GM12878 (cell line): ENCODE data around the gene RBM7. TPM values are rescaled to one million over a fixed set of nuclear protein-coding genes. Genes with fewer than 3 reads are reported as not detected.

Source experiments
- ATAC-seq: fragments of 200-7000 bp; cut with Tn5 transposase; 3 replicates; pipeline ENCODE4 v1.9.1; 2020; ENCODE audit warnings: mild to moderate bottlenecking, moderate library complexity
- BruUV-seq: library from RNA; stranded (reverse); fragments of 400-500 nt; replicated peaks from 2 replicates; lab custom pipeline; 2021; lab: Mats Ljungman, UMichigan
- CTCF ChIA-PET: fragments of 300-600 bp; sonication (Branson Sonifier 250); formaldehyde crosslinking; extraction: SDS; loops from one replicate; lab custom pipeline; 2021; ENCODE audit warnings: inconsistent platforms; lab: Yijun Ruan, JAX
- POLR2A ChIA-PET: fragments of 350-600 bp; formaldehyde crosslinking; extraction: SDS; loops from one replicate; lab custom pipeline; 2021; ENCODE audit warnings: inconsistent platforms; lab: Charles Lee
- RAD21 ChIA-PET: fragments of 300-600 bp; sonication (Branson Sonifier 250); formaldehyde crosslinking; loops from one replicate; lab custom pipeline; 2023; ENCODE audit warnings: antibody characterized with exemption; ENCODE audit not compliant: unreplicated experiment; lab: Charles Lee
- SMC1A ChIA-PET: fragments of 300-600 bp; sonication (Branson Sonifier 250); formaldehyde crosslinking; loops from one replicate; lab custom pipeline; 2023; ENCODE audit not compliant: unreplicated experiment, uncharacterized antibody; lab: Charles Lee
- DNase-seq: peaks from one replicate; pipeline ENCODE4 v3.0.0-alpha.2; 2011; ENCODE audit warnings: low read depth, low spot score
- FAIRE-seq: peaks from 3 replicates; lab custom pipeline; 2011; peaks lifted over from hg19 to GRCh38; lab: Jason Lieb, UNC
- H2AFZ ChIP-seq: 2 replicates; pipeline ENCODE4 v1.6.0; 2011; ENCODE audit warnings: low read depth, low read length, control low read depth; ENCODE audit not compliant: control insufficient read depth
- H3K27ac ChIP-seq: 2 replicates; pipeline ENCODE4 v1.5.1; 2011; ENCODE audit warnings: control low read depth; ENCODE audit not compliant: control insufficient read depth, insufficient read depth
- H3K27me3 ChIP-seq, 2 experiments: replicated peaks in 1 of 2; 2 replicates each; pipeline versions ENCODE4 v1.6.0 to v1.6.1; 2011; ENCODE audit warnings: low read length in 1 of 2; ENCODE audit not compliant: control insufficient read depth in 2 of 2, insufficient read depth in 2 of 2
- H3K36me3 ChIP-seq, 2 experiments: 2 replicates each; pipeline ENCODE4 v1.5.1; 2011; ENCODE audit warnings: low read length in 1 of 2; ENCODE audit not compliant: control insufficient read depth in 2 of 2, insufficient read depth in 2 of 2
- H3K4me1 ChIP-seq: 2 replicates; pipeline ENCODE4 v1.6.1; 2011; ENCODE audit warnings: mild to moderate bottlenecking, low read length, moderate library complexity, mixed read lengths; ENCODE audit not compliant: control insufficient read depth, insufficient read depth
- H3K4me2 ChIP-seq: 2 replicates; pipeline ENCODE4 v1.6.0; 2011; ENCODE audit warnings: control low read depth; ENCODE audit not compliant: control insufficient read depth, insufficient read depth
- H3K4me3 ChIP-seq: fragments of 200-600 bp; sonication (generic); 2 replicates; pipeline ENCODE4 v1.5.1; 2016
- H3K79me2 ChIP-seq: 2 replicates; pipeline ENCODE4 v1.6.0; 2011; ENCODE audit warnings: low read length; ENCODE audit not compliant: control insufficient read depth, insufficient read depth
- H3K9ac ChIP-seq: 2 replicates; pipeline ENCODE4 v1.8.0; 2011; ENCODE audit warnings: low read length, control low read depth, mixed read lengths; ENCODE audit not compliant: control insufficient read depth, insufficient read depth
- H3K9me3 ChIP-seq: replicated peaks from 3 replicates; pipeline ENCODE4 v1.5.1; 2011; ENCODE audit warnings: mild to moderate bottlenecking, low read length; ENCODE audit not compliant: control insufficient read depth, insufficient read depth
- H4K20me1 ChIP-seq: 2 replicates; pipeline ENCODE4 v1.6.0; 2011; ENCODE audit not compliant: control insufficient read depth, insufficient read depth
- BCL3 ChIP-seq: IDR thresholded peaks from 2 replicates; pipeline ENCODE4 v1.6.1; 2011; ENCODE audit warnings: borderline replicate concordance, low read depth, mild to moderate bottlenecking, moderate library complexity, low read length; ENCODE audit not compliant: insufficient read depth, poor library complexity, severe bottlenecking
- CBX3 ChIP-seq: fragments of 200-600 bp; sonication (generic); IDR thresholded peaks from 2 replicates; pipeline ENCODE4 v1.6.1; 2016; ENCODE audit warnings: low read depth, borderline replicate concordance
- EP300 ChIP-seq, 2 experiments: fragments of 150-350 bp in 1 of 2; IDR thresholded peaks; 2 replicates each; pipeline ENCODE4 v1.6.1; 2011 to 2012; ENCODE audit warnings: low read depth in 2 of 2, low read length in 2 of 2, borderline replicate concordance in 1 of 2, improper control_type of control experiment in 1 of 2, inconsistent platforms in 1 of 2; ENCODE audit not compliant: control insufficient read depth in 1 of 2
- FOS ChIP-seq: IDR thresholded peaks from 3 replicates; pipeline ENCODE4 v1.6.1; 2011; ENCODE audit warnings: borderline replicate concordance; ENCODE audit not compliant: insufficient read length; ENCODE audit errors: extremely low read depth
- GABPA ChIP-seq: IDR thresholded peaks from 2 replicates; pipeline ENCODE4 v1.6.1; 2014; ENCODE audit warnings: antibody characterized with exemption, low read depth, mild to moderate bottlenecking, inconsistent platforms
- JUNB ChIP-seq: IDR thresholded peaks from 2 replicates; pipeline ENCODE4 v1.6.1; 2016; ENCODE audit warnings: antibody characterized with exemption, mild to moderate bottlenecking
- LARP7 ChIP-seq: fragments of 450-650 bp; IDR thresholded peaks from 2 replicates; pipeline ENCODE4 v1.6.1; 2017; ENCODE audit warnings: mild to moderate bottlenecking
- POLR2AphosphoS5 ChIP-seq: IDR thresholded peaks from 2 replicates; pipeline ENCODE4 v1.6.1; 2011; ENCODE audit warnings: mild to moderate bottlenecking, low read length, inconsistent platforms
- SMARCA5 ChIP-seq: fragments of 450-650 bp; IDR thresholded peaks from 2 replicates; pipeline ENCODE4 v1.6.1; 2017; ENCODE audit warnings: mild to moderate bottlenecking
- STAT3 ChIP-seq: IDR thresholded peaks from 2 replicates; pipeline ENCODE4 v1.6.1; 2011; ENCODE audit warnings: low read depth, low read length, improper control_type of control experiment
- SUPT20H ChIP-seq: IDR thresholded peaks from 2 replicates; pipeline ENCODE4 v1.6.1; 2011; ENCODE audit warnings: low read depth, mild to moderate bottlenecking, low read length, moderate library complexity, borderline replicate concordance; ENCODE audit not compliant: control insufficient read depth
- SUZ12 ChIP-seq: fragments of 200-600 bp; sonication (generic); IDR thresholded peaks from one replicate; pipeline ENCODE4 v1.6.1; 2018; ENCODE audit warnings: antibody characterized with exemption, mild to moderate bottlenecking; ENCODE audit not compliant: unreplicated experiment
- USF2 ChIP-seq: IDR thresholded peaks from 2 replicates; pipeline ENCODE4 v1.6.1; 2011; ENCODE audit warnings: low read depth, low read length, improper control_type of control experiment, borderline replicate concordance
- ZNF592 ChIP-seq: fragments of 450-650 bp; IDR thresholded peaks from 2 replicates; pipeline ENCODE4 v1.6.1; 2017; ENCODE audit warnings: mild to moderate bottlenecking, moderate library complexity
- WGBS: methylation state at CpG from one replicate; pipeline ENCODE4 v1.1.6; 2016; ENCODE audit warnings: low lambda C conversion rate; ENCODE audit not compliant: insufficient replicate concordance, insufficient coverage; ENCODE audit errors: missing lambda C conversion rate; 5-methylcytosine and 5-hydroxymethylcytosine counted together
- in situ Hi-C: fragments of 300-500 bp; cut with MboI; formaldehyde crosslinking; loops from 9 replicates; pipeline ENCODE4 v1.14.3; 2018; ENCODE audit warnings: mixed read lengths
- intact Hi-C: fragments of 100-400 bp; cut with micrococcal nuclease; formaldehyde crosslinking; loops from one replicate; pipeline ENCODE4 v1.14.2; 2022; ENCODE audit not compliant: unreplicated experiment
- polyA plus RNA-seq, 11 experiments: library from polyadenylated mRNA; depleted of rRNA in 4 of 11; unstranded in 6 of 11; stranded (reverse) in 5 of 11; fragments of >200 nt; fragmentation: Nextera tagmentation in 4 of 11; fragmentation: Illumina TruSeq in 1 of 11; extraction: Ambion mirVana in 4 of 11; extraction: Trizol in 1 of 11; gene quantifications; 1 replicate in 1 of 11; 2 replicates in 10 of 11; pipeline versions ENCODE4 v1.2.1 to v1.2.3, GENCODE V29; 2011 to 2016; ENCODE audit warnings: inconsistent platforms in 2 of 11, missing spikeins in 2 of 11, low read depth in 1 of 11
- total RNA-seq, 4 experiments: library from RNA; depleted of rRNA in 3 of 4; stranded (reverse); fragments of >200 nt in 3 of 4; fragmentation: Illumina TruSeq in 1 of 4; extraction: Trizol in 1 of 4; gene quantifications; 2 replicates each; pipeline versions ENCODE4 v1.2.1 to v1.2.3, GENCODE V29; 2013 to 2021

The RBM7 gene
- total and polyA plus RNA-seq, 10 of the 15 experiments (the other 5 are each of a cell fraction or from before 2014, with no cell fraction given) = 17.0 to 46.2 (median 26.0) TPM

- POLR2A ChIA-PET = no interaction called here
- Histone ChIP-seq H3K4me3 (no peak overlapping the region), H3K27ac (no peak overlapping the region), H3K9me3 (no peaks in the 10 kb centered on the region), H3K79me2 (no peaks in the 10 kb centered on the region), H3K4me2 (no peak overlapping the region), H3K36me3 (no peaks in the 10 kb centered on the region), H3K4me1 (no peaks in the 10 kb centered on the region), H4K20me1 (no peaks in the 10 kb centered on the region), H3K9ac (no peak overlapping the region), H3K27me3 (peaks cover 1 to 18% of the 10 kb centered on the region in 2 experiments; a peak in 3 of 4 replicates), H2AFZ (no peak overlapping the region)
- WGBS = 62% methylated on average over 3 of the region's 3 CpGs
- DNase-seq (no peak), FAIRE-seq (no peak), ATAC-seq (no peak)
- no TSS peak for BruUV-seq
- TF ChIP-seq FOS (no peak), GABPA (no peak), JUNB (no peak), SUPT20H (no peak), EP300 (IDR thresholded peaks at IDR 0.05; ENCODE audit: borderline replicate concordance in 1 of 2, control insufficient read depth in 1 of 2, low read depth in 2 of 2, low read length in 2 of 2) (no peak), LARP7 (no peak), ZNF592 (no peak), USF2 (no peak), POLR2AphosphoS5 (no peak), BCL3 (no peak), STAT3 (no peak), SUZ12 (no peak), CBX3 (no peak), SMARCA5 (no peak)
- RAD21 ChIA-PET = no interaction called here
- CTCF ChIA-PET = no interaction called here
- in situ Hi-C loops = no loop called here
- intact Hi-C loops = no loop called here
- SMC1A ChIA-PET = interaction anchor here (0.6 to 1.0 kb wide), 2 partner anchors 12 to 93 kb away, joined by 3 read pairs; no protein-coding TSS in a partner anchor
Measured at GRCh38 chr11:114382509-114382908, 18.0 kb upstream of the RBM7 start.
